Liver (tissue), 9 donors: ENCODE data around the gene NBEA. TPM values are rescaled to one million over a fixed set of nuclear protein-coding genes. Genes with fewer than 3 reads are reported as not detected.

Experiments used
- DNase-seq: peaks from one replicate; pipeline ENCODE4 v3.0.0-alpha.2; 2017; ENCODE audit warnings: low spot score
- H3K27ac ChIP-seq, 2 donors: one replicate each; pipeline ENCODE4 v1.7.0; 2013; ENCODE audit warnings: inconsistent platforms in 2 of 2, low read length in 2 of 2, control low read depth in 1 of 2, low read depth in 1 of 2, mild to moderate bottlenecking in 1 of 2
- H3K27me3 ChIP-seq, 4 donors: one replicate each; pipeline versions ENCODE4 v1.6.1 to v1.7.0; 2013; ENCODE audit warnings: low read length in 3 of 4, inconsistent platforms in 1 of 4, mild to moderate bottlenecking in 1 of 4, moderate library complexity in 1 of 4; ENCODE audit not compliant: control insufficient read depth in 4 of 4, insufficient read depth in 4 of 4
- H3K36me3 ChIP-seq, 4 donors: one replicate each; pipeline versions ENCODE4 v1.6.1 to v1.7.0; 2013; ENCODE audit warnings: low read length in 3 of 4, mild to moderate bottlenecking in 3 of 4, low read depth in 1 of 4, moderate library complexity in 1 of 4; ENCODE audit not compliant: control insufficient read depth in 4 of 4, insufficient read depth in 3 of 4
- H3K4me1 ChIP-seq, 4 donors: one replicate each; pipeline versions ENCODE4 v1.6.1 to v1.7.0; 2013; ENCODE audit warnings: low read length in 3 of 4, mild to moderate bottlenecking in 3 of 4, moderate library complexity in 1 of 4; ENCODE audit not compliant: control insufficient read depth in 4 of 4, insufficient read depth in 4 of 4
- H3K4me3 ChIP-seq, 3 donors: one replicate each; pipeline versions ENCODE4 v1.6.1 to v1.7.0; 2013; ENCODE audit warnings: low read length in 3 of 3, control low read depth in 1 of 3, low read depth in 1 of 3, mild to moderate bottlenecking in 1 of 3
- H3K9ac ChIP-seq, 2 donors: one replicate each; pipeline ENCODE4 v1.7.0; 2013; ENCODE audit warnings: low read length in 2 of 2, mild to moderate bottlenecking in 2 of 2, moderate library complexity in 2 of 2, control low read depth in 1 of 2, low read depth in 1 of 2
- H3K9me3 ChIP-seq, 4 donors: one replicate each; pipeline versions ENCODE4 v1.6.1 to v1.7.0; 2013; ENCODE audit warnings: low read length in 3 of 4; ENCODE audit not compliant: control insufficient read depth in 4 of 4
- EGR1 ChIP-seq, 2 donors: IDR thresholded peaks; 2 replicates each; pipeline ENCODE4 v1.6.1; 2016 to 2018; ENCODE audit warnings: antibody characterized with exemption in 2 of 2, low read depth in 2 of 2
- FOXA1 ChIP-seq: IDR thresholded peaks from 2 replicates; pipeline ENCODE4 v1.6.1; 2016; ENCODE audit warnings: antibody characterized with exemption
- FOXA2 ChIP-seq: IDR thresholded peaks from 2 replicates; pipeline ENCODE4 v1.6.1; 2016; ENCODE audit warnings: antibody characterized with exemption
- GABPA ChIP-seq, 2 donors: IDR thresholded peaks in 1 of 2; conservative IDR thresholded peaks in 1 of 2; 2 replicates each; pipeline ENCODE4 v1.6.1; 2016; ENCODE audit warnings: antibody characterized with exemption in 2 of 2, mild to moderate bottlenecking in 1 of 2, moderate library complexity in 1 of 2
- HNF4A ChIP-seq, 2 donors: conservative IDR thresholded peaks; 2 replicates each; pipeline ENCODE4 v1.6.1; 2016; ENCODE audit warnings: antibody characterized with exemption in 2 of 2, mild to moderate bottlenecking in 2 of 2
- HNF4G ChIP-seq: IDR thresholded peaks from 2 replicates; pipeline ENCODE4 v1.6.1; 2016; ENCODE audit warnings: antibody characterized with exemption
- JUND ChIP-seq, 2 donors: IDR thresholded peaks; 2 replicates each; pipeline ENCODE4 v1.6.1; 2016; ENCODE audit warnings: antibody characterized with exemption in 2 of 2
- NR2F2 ChIP-seq: IDR thresholded peaks from 2 replicates; pipeline ENCODE4 v1.6.1; 2016; ENCODE audit warnings: antibody characterized with exemption
- RAD21 ChIP-seq, 2 donors: IDR thresholded peaks; 2 replicates each; pipeline ENCODE4 v1.6.1; 2016; ENCODE audit warnings: antibody characterized with exemption in 2 of 2, mild to moderate bottlenecking in 2 of 2
- RXRA ChIP-seq, 2 donors: IDR thresholded peaks; 2 replicates each; pipeline ENCODE4 v1.6.1; 2017 to 2018; ENCODE audit warnings: antibody characterized with exemption in 2 of 2, mild to moderate bottlenecking in 1 of 2
- SP1 ChIP-seq: IDR thresholded peaks from 2 replicates; pipeline ENCODE4 v1.6.1; 2018; ENCODE audit warnings: antibody characterized with exemption, mild to moderate bottlenecking
- TAF1 ChIP-seq: conservative IDR thresholded peaks from 2 replicates; pipeline ENCODE4 v1.6.1; 2016; ENCODE audit warnings: antibody characterized with exemption, mild to moderate bottlenecking
- YY1 ChIP-seq: IDR thresholded peaks from 2 replicates; pipeline ENCODE4 v1.6.1; 2016; ENCODE audit warnings: antibody characterized with exemption, mild to moderate bottlenecking
- WGBS: extraction: QIAGEN DNeasy Blood & Tissue Kit; methylation state at CpG from one replicate; pipeline ENCODE4 v1.1.7; 2013; 5-methylcytosine and 5-hydroxymethylcytosine counted together
- polyA plus RNA-seq, 2 donors: library from polyadenylated mRNA; stranded (reverse) in 1 of 2; unstranded in 1 of 2; fragments of 200-250 nt in 1 of 2; fragments of >200 nt in 1 of 2; fragmentation: Nextera tagmentation in 1 of 2; extraction: Ambion mirVana in 1 of 2; gene quantifications; one replicate each; pipeline versions ENCODE4 v1.2.1 to v1.2.3, GENCODE V29; 2013 to 2015
- total RNA-seq, 2 donors: library from RNA; depleted of rRNA; stranded (reverse); fragments of >200 nt; gene quantifications; one replicate each; pipeline ENCODE4 v1.2.3, GENCODE V29; 2014
- TF ChIP-seq, protein P1 (sequence below): IDR thresholded peaks from 2 replicates; pipeline ENCODE4 v1.6.1; 2016; ENCODE audit warnings: antibody characterized with exemption
- TF ChIP-seq, protein P2 (sequence below): IDR thresholded peaks from 2 replicates; pipeline ENCODE4 v1.6.1; 2016; ENCODE audit warnings: antibody characterized with exemption, mild to moderate bottlenecking
- TF ChIP-seq, protein P3 (sequence below): IDR thresholded peaks from 2 replicates; pipeline ENCODE4 v1.6.1; 2016; ENCODE audit warnings: antibody characterized with exemption
- TF ChIP-seq, protein P4 (sequence below): fragments of 150-350 bp; IDR thresholded peaks from 2 replicates; pipeline ENCODE4 v1.5.1; 2017; ENCODE audit warnings: improper control_type of control experiment, low read depth, low read length; ENCODE audit not compliant: missing input control
- TF ChIP-seq, protein P5 (sequence below): IDR thresholded peaks from 2 replicates; pipeline ENCODE4 v1.6.1; 2016; ENCODE audit warnings: antibody characterized with exemption
- donor health status: healthy.
- donor health status: healthy.
- donor health status: healthy.
- donor health status: healthy.
- donor health status: healthy.

NBEA gene
- total and polyA plus RNA-seq, 4 donors = 0.24 to 3.5 (median 1.4) TPM

DNA sequence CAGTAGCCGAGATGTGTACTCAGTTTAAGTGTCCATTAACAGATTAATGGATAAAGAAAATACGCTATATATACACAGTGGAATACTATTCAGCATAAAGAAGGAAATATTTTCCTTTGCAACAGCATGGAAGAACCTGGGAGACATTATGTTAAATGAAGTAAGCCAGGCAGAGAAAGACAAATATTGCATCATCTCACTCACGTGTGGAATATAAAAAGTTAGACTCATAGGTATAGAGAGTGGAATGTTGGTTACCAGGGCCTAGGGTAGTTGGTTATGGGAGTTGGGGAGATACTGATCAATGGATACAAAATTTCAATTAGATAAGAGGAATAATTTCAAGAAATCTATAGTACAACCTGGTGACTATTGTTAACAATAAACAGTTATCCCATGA lies 324.3 kb downstream of the NBEA start:
- no peak for DNase-seq
- Histone ChIP-seq H3K27me3 (no peaks in the 10 kb centered on the region), H3K9ac (no peak overlapping the region), H3K9me3 (no peaks in the 10 kb centered on the region), H3K36me3 (no peaks in the 10 kb centered on the region), H3K4me1 (no peaks in the 10 kb centered on the region), H3K27ac (no peak overlapping the region), H3K4me3 (no peak overlapping the region)
- 78% methylated on average over 3 of the region's 3 CpGs for WGBS
- TF ChIP-seq, protein P1, sequence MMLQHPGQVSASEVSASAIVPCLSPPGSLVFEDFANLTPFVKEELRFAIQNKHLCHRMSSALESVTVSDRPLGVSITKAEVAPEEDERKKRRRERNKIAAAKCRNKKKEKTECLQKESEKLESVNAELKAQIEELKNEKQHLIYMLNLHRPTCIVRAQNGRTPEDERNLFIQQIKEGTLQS = no peak
- no peak for TF ChIP-seq TAF1
- TF ChIP-seq, protein P2, sequence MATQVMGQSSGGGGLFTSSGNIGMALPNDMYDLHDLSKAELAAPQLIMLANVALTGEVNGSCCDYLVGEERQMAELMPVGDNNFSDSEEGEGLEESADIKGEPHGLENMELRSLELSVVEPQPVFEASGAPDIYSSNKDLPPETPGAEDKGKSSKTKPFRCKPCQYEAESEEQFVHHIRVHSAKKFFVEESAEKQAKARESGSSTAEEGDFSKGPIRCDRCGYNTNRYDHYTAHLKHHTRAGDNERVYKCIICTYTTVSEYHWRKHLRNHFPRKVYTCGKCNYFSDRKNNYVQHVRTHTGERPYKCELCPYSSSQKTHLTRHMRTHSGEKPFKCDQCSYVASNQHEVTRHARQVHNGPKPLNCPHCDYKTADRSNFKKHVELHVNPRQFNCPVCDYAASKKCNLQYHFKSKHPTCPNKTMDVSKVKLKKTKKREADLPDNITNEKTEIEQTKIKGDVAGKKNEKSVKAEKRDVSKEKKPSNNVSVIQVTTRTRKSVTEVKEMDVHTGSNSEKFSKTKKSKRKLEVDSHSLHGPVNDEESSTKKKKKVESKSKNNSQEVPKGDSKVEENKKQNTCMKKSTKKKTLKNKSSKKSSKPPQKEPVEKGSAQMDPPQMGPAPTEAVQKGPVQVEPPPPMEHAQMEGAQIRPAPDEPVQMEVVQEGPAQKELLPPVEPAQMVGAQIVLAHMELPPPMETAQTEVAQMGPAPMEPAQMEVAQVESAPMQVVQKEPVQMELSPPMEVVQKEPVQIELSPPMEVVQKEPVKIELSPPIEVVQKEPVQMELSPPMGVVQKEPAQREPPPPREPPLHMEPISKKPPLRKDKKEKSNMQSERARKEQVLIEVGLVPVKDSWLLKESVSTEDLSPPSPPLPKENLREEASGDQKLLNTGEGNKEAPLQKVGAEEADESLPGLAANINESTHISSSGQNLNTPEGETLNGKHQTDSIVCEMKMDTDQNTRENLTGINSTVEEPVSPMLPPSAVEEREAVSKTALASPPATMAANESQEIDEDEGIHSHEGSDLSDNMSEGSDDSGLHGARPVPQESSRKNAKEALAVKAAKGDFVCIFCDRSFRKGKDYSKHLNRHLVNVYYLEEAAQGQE = no peak
- no peak for TF ChIP-seq HNF4G

DNA sequence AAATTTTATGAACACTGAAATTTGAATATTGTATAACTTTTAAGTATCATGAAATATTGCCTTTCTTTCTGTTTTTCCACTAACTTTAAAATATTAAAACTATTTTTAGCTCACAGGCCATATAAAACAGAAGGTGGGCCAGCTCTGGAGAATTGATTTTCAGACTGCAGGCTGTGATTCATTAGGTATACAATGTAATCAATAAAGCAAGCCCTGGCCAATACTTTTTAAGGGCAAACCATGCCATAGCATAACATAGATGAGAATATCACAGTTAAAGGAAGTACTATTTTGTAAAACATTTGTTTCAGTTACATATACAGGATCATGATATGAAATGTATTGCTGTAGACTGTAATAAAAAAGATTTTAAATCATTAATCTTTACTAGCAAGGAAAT lies 336.8 kb downstream of the NBEA start:
- no peaks in the 10 kb centered on the region for H3K9me3 ChIP-seq

More for the DNA sequence above, 336.8 kb downstream of the NBEA start:
- H3K36me3 ChIP-seq = no peaks in the 10 kb centered on the region
- TF ChIP-seq, protein P3, sequence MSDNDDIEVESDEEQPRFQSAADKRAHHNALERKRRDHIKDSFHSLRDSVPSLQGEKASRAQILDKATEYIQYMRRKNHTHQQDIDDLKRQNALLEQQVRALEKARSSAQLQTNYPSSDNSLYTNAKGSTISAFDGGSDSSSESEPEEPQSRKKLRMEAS = no peak
- TF ChIP-seq RAD21 (IDR thresholded peaks at IDR 0.05) = no peak
- TF ChIP-seq, protein P1 = no peak
- TF ChIP-seq HNF4A (conservative IDR thresholded peaks at IDR 0.05) = no peak
- no peak for TF ChIP-seq GABPA (IDR thresholded peaks at IDR 0.05 in 1 of 2, conservative IDR thresholded peaks at IDR 0.05 in 1 of 2)
- no peak for TF ChIP-seq JUND (IDR thresholded peaks at IDR 0.05)
- TF ChIP-seq, protein P2 = no peak
- no peak for TF ChIP-seq YY1
- TF ChIP-seq, protein P4, sequence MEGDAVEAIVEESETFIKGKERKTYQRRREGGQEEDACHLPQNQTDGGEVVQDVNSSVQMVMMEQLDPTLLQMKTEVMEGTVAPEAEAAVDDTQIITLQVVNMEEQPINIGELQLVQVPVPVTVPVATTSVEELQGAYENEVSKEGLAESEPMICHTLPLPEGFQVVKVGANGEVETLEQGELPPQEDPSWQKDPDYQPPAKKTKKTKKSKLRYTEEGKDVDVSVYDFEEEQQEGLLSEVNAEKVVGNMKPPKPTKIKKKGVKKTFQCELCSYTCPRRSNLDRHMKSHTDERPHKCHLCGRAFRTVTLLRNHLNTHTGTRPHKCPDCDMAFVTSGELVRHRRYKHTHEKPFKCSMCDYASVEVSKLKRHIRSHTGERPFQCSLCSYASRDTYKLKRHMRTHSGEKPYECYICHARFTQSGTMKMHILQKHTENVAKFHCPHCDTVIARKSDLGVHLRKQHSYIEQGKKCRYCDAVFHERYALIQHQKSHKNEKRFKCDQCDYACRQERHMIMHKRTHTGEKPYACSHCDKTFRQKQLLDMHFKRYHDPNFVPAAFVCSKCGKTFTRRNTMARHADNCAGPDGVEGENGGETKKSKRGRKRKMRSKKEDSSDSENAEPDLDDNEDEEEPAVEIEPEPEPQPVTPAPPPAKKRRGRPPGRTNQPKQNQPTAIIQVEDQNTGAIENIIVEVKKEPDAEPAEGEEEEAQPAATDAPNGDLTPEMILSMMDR = no peak
- no peak for TF ChIP-seq EGR1 (IDR thresholded peaks at IDR 0.05; ENCODE audit: low read depth in 2 of 2)
- no peak for TF ChIP-seq HNF4G
- TF ChIP-seq NR2F2 = no peak
- no peak for TF ChIP-seq FOXA1
- no peak for TF ChIP-seq TAF1
- TF ChIP-seq, protein P5, sequence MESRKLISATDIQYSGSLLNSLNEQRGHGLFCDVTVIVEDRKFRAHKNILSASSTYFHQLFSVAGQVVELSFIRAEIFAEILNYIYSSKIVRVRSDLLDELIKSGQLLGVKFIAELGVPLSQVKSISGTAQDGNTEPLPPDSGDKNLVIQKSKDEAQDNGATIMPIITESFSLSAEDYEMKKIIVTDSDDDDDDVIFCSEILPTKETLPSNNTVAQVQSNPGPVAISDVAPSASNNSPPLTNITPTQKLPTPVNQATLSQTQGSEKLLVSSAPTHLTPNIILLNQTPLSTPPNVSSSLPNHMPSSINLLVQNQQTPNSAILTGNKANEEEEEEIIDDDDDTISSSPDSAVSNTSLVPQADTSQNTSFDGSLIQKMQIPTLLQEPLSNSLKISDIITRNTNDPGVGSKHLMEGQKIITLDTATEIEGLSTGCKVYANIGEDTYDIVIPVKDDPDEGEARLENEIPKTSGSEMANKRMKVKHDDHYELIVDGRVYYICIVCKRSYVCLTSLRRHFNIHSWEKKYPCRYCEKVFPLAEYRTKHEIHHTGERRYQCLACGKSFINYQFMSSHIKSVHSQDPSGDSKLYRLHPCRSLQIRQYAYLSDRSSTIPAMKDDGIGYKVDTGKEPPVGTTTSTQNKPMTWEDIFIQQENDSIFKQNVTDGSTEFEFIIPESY = no peak
- TF ChIP-seq FOXA2 = no peak
- TF ChIP-seq RXRA (IDR thresholded peaks at IDR 0.05) = no peak
- TF ChIP-seq SP1 = no peak
- no peak overlapping the region for H3K4me3 ChIP-seq
- H3K27ac ChIP-seq = no peak overlapping the region
- no peak overlapping the region for H3K9ac ChIP-seq
- H3K4me1 ChIP-seq = no peaks in the 10 kb centered on the region
- no peaks in the 10 kb centered on the region for H3K27me3 ChIP-seq
- DNase-seq = no peak
